ENCODE data around the gene DRC1.

The DRC1 gene

GRCh38 chr2:26356111-26356510, 45.6 kb upstream of the DRC1 start:
- Histone ChIP-seq H3K27ac (ENCODE audit: low read depth, low read length) (no peak overlapping the region), H3K4me1 (ENCODE audit: control insufficient read depth, low read length) (no peaks in the 10 kb centered on the region), H3K4me3 (ENCODE audit: low read length) (no peak overlapping the region), H3K9me3 (ENCODE audit: control insufficient read depth, insufficient read depth, low read length) (no peaks in the 10 kb centered on the region), H3K4me2 (ENCODE audit: low read length) (no peak overlapping the region), H3K9me2 (replicated peaks; ENCODE audit: control insufficient read depth, low read length) (no peaks in the 10 kb centered on the region), H3F3A (ENCODE audit: control insufficient read depth, insufficient read depth) (no peaks in the 10 kb centered on the region; the same call in 1 of the 2 replicates), H3K36me3 (ENCODE audit: control insufficient read depth, low read length) (peaks cover 58% of the 10 kb centered on the region), H4K20me1 (ENCODE audit: control insufficient read depth, insufficient read depth, low read depth, low read length) (peaks cover 46% of the 10 kb centered on the region), H3K27me3 (ENCODE audit: control insufficient read depth, low read length) (no peaks in the 10 kb centered on the region), H3K79me2 (ENCODE audit: control insufficient read depth, low read length) (peaks cover 100% of the 10 kb centered on the region)
- TF ChIP-seq EZH2phosphoT487 (IDR thresholded peaks at IDR 0.05; ENCODE audit: borderline replicate concordance, low read length) = no peak
- TF ChIP-seq, protein P1, sequence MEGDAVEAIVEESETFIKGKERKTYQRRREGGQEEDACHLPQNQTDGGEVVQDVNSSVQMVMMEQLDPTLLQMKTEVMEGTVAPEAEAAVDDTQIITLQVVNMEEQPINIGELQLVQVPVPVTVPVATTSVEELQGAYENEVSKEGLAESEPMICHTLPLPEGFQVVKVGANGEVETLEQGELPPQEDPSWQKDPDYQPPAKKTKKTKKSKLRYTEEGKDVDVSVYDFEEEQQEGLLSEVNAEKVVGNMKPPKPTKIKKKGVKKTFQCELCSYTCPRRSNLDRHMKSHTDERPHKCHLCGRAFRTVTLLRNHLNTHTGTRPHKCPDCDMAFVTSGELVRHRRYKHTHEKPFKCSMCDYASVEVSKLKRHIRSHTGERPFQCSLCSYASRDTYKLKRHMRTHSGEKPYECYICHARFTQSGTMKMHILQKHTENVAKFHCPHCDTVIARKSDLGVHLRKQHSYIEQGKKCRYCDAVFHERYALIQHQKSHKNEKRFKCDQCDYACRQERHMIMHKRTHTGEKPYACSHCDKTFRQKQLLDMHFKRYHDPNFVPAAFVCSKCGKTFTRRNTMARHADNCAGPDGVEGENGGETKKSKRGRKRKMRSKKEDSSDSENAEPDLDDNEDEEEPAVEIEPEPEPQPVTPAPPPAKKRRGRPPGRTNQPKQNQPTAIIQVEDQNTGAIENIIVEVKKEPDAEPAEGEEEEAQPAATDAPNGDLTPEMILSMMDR (IDR thresholded peaks at IDR 0.05; ENCODE audit: low read depth, low read length, poor library complexity, severe bottlenecking) = no peak

DNA sequence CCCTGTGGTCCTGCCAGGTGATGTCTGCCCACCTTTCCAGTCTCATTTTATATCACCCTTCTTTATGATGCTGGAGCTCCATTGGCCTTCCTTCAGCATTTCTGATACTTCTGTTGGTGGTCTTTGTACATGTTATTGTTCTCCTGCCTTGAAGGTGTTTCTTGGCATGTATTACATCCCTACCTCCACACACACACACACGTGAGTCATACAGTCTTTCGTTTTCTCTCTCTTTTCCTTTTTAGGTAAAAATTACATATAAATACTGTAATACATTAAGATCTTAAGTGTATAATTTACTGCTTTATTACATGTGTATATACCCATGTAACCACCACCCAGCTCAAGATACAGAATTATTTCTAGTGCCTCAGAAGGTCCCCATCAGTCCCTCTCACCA, 44.9 kb upstream of the DRC1 start:
- Histone ChIP-seq H3K27ac (ENCODE audit: low read depth, low read length) (no peak overlapping the region), H4K20me1 (ENCODE audit: control insufficient read depth, insufficient read depth, low read depth, low read length) (peaks cover 45% of the 10 kb centered on the region), H3K4me2 (ENCODE audit: low read length) (no peak overlapping the region), H3K27me3 (ENCODE audit: control insufficient read depth, low read length) (no peaks in the 10 kb centered on the region), H3K79me2 (ENCODE audit: control insufficient read depth, low read length) (peaks cover 100% of the 10 kb centered on the region), H3K9me2 (replicated peaks; ENCODE audit: control insufficient read depth, low read length) (no peaks in the 10 kb centered on the region), H3K4me3 (ENCODE audit: low read length) (no peak overlapping the region), H3F3A (ENCODE audit: control insufficient read depth, insufficient read depth) (no peaks in the 10 kb centered on the region; the same call in 1 of the 2 replicates), H3K4me1 (ENCODE audit: control insufficient read depth, low read length) (no peaks in the 10 kb centered on the region), H3K9me3 (ENCODE audit: control insufficient read depth, insufficient read depth, low read length) (no peaks in the 10 kb centered on the region), H3K36me3 (ENCODE audit: control insufficient read depth, low read length) (peaks cover 57% of the 10 kb centered on the region)
- TF ChIP-seq EZH2phosphoT487 (IDR thresholded peaks at IDR 0.05; ENCODE audit: borderline replicate concordance, low read length) = no peak
- TF ChIP-seq, protein P1 (IDR thresholded peaks at IDR 0.05; ENCODE audit: low read depth, low read length, poor library complexity, severe bottlenecking) = no peak

- no peaks in the 10 kb centered on the region for H3K9me2 ChIP-seq (replicated peaks; ENCODE audit: control insufficient read depth, low read length)
- no peaks in the 10 kb centered on the region for H3K27me3 ChIP-seq (ENCODE audit: control insufficient read depth, low read length)
- no peaks in the 10 kb centered on the region for H3K9me3 ChIP-seq (ENCODE audit: control insufficient read depth, insufficient read depth, low read length)
- peaks cover 51% of the 10 kb centered on the region for H3K36me3 ChIP-seq (ENCODE audit: control insufficient read depth, low read length)
- H3K4me2 ChIP-seq (ENCODE audit: low read length) = no peak overlapping the region
- H3K27ac ChIP-seq (ENCODE audit: low read depth, low read length) = no peak overlapping the region
- H3K4me3 ChIP-seq (ENCODE audit: low read length) = no peak overlapping the region
- H3F3A ChIP-seq (ENCODE audit: control insufficient read depth, insufficient read depth) = no peaks in the 10 kb centered on the region; the same call in 1 of the 2 replicates
- peaks cover 33% of the 10 kb centered on the region for H4K20me1 ChIP-seq (ENCODE audit: control insufficient read depth, insufficient read depth, low read depth, low read length)
- peaks cover 93% of the 10 kb centered on the region for H3K79me2 ChIP-seq (ENCODE audit: control insufficient read depth, low read length)
- TF ChIP-seq, protein P1 (IDR thresholded peaks at IDR 0.05; ENCODE audit: low read depth, low read length, poor library complexity, severe bottlenecking) = no peak
- TF ChIP-seq EZH2phosphoT487 (IDR thresholded peaks at IDR 0.05; ENCODE audit: borderline replicate concordance, low read length) = no peak
- H3K4me1 ChIP-seq (ENCODE audit: control insufficient read depth, low read length) = no peaks in the 10 kb centered on the region
These were observed 41.7 kb upstream of the DRC1 start for GRCh38 chr2:26359886-26360473.

All from DOHH2 (cell line).